Measurements from ENCODE around the gene UPK3BL2.
"Not testable (repeated sequence)": the region's sequence is repeated elsewhere in the genome, so short reads cannot be mapped to it uniquely, and the experiment has no call there.

GRCh38 chr7:102503141-102503540 is 40.4 kb downstream of the UPK3BL2 start:
- not testable (repeated sequence) for TF ChIP-seq EZH2 (IDR thresholded peaks at IDR 0.05; ENCODE audit: insufficient read depth, poor library complexity, severe bottlenecking); EZH2phosphoT487 (IDR thresholded peaks at IDR 0.05; ENCODE audit: insufficient read depth, low read depth)
